ENCODE data around the gene TMEM176B.
"Not testable (repeated sequence)": the region's sequence is repeated elsewhere in the genome, so short reads cannot be mapped to it uniquely, and the experiment has no call there.

TMEM176B gene

GRCh38 chr7:150820578-150821198, 20.5 kb upstream of the TMEM176B start:
- DNase-seq = no peak

GRCh38 chr7:150820148-150820547, 20.0 kb upstream of the TMEM176B start:
- DNase-seq = no peak

DNA sequence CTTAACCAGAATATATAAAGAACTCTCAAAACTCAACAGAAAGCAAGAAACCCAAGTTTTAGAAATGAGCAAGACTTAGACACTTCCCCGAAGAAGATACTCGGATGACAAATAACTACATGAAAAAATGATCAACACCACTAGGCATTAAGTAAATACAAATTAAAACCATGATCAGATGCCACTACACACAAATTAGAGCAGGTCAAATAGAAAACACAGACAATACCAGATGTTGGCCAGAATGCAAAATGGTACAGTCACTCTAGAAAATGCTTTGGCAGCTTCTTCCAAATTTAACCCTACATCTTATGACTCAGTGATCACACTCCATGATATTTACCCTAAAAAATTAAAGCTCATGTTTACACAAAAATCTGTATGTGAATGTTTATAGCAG, 18.8 kb upstream of the TMEM176B start:
- DNase-seq = no peak

DNA sequence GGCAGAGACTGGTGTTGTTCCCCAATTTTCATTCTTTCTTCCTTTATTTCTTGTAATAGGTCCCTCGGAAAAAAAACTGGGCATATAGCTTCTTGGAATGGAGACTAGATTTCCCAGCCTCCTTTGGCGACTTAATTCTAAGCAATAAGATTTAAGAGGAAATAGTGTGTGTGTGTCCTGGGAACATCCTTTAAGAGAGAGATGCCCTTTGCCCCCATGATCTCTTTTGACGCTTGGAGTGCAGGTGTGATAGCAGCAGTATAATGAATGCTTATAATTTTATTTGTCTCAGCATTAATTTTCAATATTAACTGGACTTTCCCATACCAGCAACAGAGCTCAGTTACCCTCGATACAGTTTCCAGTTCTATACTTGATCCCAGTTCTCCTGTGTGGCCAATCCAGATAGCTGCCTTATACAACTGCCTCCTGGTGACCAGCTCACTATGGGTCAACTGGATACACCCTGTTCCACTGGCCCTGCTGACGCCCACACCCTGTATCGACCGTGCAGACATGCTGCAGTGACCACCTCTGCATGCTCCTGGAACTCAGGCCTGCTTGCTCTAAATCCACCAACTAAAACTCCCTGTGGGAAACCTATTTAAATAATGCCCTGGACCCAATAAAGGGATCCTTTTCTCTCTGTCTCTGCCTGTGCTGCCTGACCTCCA, 14.3 kb upstream of the TMEM176B start:
- DNase-seq = no peak

DNA sequence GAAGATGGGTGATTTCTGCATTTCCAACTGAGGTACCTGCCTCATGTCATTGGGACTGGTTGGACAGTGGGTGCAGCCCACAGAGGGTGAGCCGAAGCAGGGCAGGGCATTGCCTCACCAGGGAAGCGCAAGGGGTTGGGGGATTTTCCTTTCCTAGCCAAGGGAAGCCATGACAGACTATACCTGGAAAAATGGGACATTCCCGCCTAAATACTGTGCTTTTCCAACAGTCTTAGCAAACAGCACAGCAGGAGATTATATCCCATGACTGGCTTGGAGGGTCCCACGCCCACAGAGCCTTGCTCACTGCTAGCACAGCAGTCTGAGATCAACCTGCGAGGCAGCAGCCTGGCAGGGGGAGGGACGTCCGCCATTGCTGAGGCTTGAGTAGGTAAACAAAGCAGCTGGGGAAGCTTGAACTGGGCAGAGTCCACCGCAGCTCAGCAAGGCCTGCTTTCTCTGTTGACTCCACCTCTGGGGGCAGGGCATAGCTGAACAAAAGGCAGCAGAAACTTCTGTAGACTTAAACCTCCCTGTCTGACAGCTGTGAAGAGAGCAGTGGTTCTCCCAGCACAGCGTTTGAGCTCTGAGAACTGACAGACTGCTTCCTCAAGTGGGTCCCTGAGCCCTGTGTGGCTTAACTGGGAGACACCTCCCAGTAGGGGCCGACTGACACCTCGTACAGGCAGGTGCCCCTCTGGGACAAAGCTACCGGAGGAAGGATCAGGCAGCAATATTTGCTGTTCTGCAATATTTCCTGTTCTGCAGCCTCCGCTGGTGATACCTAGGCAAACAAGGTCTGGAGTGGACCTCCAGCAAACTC, 7.7 kb upstream of the TMEM176B start:
- DNase-seq = not testable (repeated sequence)

- DNase-seq = no peak
Measured at GRCh38 chr7:150806863-150807262, 6.7 kb upstream of the TMEM176B start.

GRCh38 chr7:150806454-150806853, 6.3 kb upstream of the TMEM176B start:
- DNase-seq = no peak

DNA sequence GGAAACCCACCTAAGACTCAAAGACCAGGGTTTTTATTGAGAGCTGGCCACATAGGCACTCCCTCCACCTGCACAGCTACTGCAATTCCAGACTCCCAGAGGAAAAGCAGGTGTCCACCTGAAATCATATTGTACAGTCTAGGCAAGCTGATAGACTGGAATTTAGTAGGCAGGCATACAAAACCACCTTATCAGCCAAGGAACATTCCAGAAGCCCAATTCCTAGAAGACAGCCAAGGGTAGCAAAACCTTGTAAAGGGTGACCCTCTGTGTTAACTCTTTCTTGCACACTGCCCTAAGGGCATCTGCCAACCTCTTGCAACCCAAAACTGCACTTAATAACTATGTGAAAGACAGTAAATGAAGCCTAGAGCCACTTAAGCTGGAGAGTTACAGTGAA, 5.7 kb upstream of the TMEM176B start:
- no peak for DNase-seq

DNA sequence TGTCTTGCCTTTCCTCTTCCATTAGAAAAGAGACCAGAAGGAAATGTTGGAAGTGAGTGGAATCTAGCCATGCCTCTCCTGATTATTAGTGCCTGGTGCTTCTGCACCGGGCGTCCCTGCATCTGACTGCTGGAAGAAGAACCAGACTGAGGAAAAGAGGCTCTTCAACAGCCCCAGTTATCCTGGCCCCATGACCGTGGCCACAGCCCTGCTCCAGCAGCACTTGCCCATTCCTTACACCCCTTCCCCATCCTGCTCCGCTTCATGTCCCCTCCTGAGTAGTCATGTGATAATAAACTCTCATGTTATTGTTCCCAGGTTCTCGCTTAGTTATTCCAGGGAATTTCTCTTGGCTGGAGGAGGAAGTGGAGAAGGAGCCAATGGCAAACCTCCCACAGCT, 4.6 kb upstream of the TMEM176B start:
- DNase-seq = no peak

- DNase-seq = no peak
Measured at GRCh38 chr7:150803161-150803860, 3.1 kb upstream of the TMEM176B start.

DNA sequence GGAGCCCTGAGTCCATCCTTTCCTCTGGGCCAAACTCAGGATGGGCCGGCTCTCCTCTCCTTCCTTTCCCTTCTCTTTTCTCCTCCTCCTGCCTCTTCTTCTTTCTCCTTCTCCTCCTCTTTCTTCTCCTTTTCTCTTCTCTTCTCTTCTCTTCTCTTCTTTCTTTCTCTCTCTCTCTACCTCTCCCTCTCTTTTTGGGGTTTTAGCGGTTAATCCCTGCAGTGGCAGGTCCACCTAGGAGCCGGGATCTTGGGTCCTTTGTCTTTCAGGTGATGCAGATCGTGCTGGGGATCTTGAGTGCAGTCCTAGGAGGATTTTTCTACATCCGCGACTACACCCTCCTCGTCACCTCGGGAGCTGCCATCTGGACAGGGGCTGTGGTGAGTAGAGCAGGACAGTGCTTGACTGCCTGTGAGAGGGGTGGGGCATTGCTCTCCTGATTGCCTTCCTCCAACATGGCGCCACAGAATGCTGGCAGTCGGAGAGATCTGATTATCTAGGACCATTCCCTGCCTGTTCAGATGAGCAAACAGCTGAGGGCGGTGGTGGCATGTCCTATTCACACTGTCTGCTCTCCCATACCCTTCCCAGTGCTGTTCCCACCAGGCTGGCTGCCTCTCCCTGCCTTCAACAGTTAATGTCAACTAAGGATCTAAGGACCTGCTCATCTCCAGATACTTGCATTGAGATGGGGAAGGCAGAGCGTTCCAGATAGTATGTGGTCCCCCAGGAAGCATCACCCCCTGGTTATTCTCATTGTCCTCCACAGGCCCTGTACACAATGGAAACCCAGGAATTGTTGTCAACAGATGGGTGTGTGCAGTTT, 2.0 kb upstream of the TMEM176B start:
- DNase-seq = no peak

- DNase-seq = no peak
Measured at GRCh38 chr7:150801242-150801945, 1.2 kb upstream of the TMEM176B start.

DNA sequence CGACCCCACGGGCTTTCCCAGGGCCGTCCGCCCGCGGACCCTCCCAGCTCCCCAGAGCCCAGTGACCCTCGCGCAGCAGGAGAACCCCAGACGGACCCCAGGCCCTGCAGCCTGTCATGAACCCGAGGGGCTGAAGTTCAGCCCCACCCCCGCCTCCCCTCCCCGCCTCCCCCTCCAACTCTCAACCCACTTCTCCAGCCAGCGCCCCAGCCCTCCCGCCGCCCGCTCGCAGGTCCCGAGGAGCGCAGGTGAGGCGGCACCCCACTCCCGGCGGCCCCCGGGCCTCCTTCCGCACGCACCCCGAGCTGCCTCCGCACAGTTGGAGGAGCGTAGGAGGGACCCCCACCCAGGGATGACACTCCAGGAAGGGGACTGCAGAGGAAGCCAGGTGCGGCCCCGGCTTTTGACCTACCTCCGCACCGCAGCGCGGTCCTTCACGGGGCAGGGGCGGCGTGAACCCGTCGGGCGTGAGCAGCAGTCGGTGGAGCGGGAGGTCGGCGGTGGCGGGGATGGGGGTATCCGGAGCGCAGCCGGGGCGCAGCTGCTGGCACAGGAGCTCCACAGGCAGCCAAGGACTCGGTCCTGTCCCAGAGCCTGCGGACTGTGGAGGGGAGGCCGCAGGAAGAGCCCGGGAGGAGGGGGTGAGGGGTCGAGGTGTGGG, 547 bp upstream of the TMEM176B start, which contains the start of gene TMEM176A:
Gene TMEM176A, plus strand, starts transcription at position 189 of the 661 bp plus-strand sequence. CDS start 782 bp downstream, outside the sequence.
- no peak for DNase-seq

- DNase-seq = no peak
Measured at GRCh38 chr7:150799156-150799555, 1.0 kb downstream of the TMEM176B start.

DNA sequence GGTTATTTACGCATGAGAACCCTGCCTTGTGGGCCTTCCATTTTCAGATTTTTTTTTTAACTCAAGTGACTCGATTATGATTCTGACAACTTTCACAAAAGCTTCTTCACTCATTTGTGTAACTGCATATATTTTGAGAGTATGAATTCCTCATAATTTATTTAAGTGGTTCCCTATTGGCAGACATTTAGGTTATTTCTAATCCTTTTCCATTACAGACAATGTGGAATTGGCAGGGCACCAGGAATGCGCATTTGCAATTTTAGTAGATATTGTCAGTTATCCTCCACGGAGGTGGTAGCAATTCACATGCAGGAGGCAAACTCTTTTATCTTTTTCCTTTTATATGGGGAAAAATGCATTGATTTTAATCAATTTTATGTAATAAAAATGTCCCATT, 2.5 kb downstream of the TMEM176B start:
- DNase-seq = no peak

GRCh38 chr7:150793569-150794238, 6.5 kb downstream of the TMEM176B start:
- DNase-seq = no peak

GRCh38 chr7:150791746-150792452, 8.3 kb downstream of the TMEM176B start:
- no peak for DNase-seq

DNA sequence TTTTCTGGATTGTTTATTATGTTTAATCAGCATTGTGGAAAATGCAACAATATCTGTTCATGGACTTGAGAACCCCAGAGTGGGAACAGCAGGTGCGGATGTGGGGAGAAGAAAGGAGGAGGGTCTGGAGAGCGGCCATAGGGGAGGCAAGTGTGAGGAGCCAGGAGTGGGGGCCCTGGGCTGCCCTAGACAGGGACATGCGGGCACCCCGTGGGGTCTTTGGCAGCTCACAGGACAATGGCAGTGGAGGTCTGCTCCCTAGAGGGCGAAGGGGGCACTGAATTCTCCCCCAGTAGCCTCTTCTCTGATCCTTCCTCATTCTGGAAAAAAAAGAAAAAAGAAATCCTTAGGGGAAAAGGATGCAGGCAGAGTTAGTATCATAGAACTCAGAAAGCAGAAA, 8.9 kb downstream of the TMEM176B start:
- no peak for DNase-seq

GRCh38 chr7:150790416-150791075, 9.6 kb downstream of the TMEM176B start:
- no peak for DNase-seq
